ENCODE measurements around the gene MFAP5.

Gene MFAP5, protein sequence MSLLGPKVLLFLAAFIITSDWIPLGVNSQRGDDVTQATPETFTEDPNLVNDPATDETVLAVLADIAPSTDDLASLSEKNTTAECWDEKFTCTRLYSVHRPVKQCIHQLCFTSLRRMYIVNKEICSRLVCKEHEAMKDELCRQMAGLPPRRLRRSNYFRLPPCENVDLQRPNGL

DNA sequence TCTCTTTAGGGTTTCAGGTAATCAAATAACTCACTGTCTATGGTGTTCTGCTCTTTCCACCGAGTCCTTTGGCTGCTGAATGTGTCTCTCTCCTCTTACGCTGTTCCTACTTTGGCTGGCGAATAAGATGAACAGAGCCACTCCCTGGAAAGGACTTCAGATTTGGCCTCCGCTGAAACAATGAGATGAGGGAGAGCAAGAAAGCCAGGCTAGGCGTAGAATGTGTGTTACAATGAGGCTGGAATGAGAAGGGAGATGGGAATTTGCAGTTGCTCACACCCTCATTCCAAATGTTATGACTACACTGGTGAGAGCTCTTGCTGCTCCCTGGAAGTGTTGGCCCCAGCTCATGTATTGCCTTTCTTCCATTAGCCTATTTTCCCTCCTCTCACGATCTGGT is at the start of gene MFAP5:
MFAP5 (minus strand) TSS at position 234 of the 400 bp plus-strand sequence. CDS start 722 bp downstream, outside the sequence.
- DNase-seq (ENCODE audit: low read depth in 2 of 2): no peak

DNA sequence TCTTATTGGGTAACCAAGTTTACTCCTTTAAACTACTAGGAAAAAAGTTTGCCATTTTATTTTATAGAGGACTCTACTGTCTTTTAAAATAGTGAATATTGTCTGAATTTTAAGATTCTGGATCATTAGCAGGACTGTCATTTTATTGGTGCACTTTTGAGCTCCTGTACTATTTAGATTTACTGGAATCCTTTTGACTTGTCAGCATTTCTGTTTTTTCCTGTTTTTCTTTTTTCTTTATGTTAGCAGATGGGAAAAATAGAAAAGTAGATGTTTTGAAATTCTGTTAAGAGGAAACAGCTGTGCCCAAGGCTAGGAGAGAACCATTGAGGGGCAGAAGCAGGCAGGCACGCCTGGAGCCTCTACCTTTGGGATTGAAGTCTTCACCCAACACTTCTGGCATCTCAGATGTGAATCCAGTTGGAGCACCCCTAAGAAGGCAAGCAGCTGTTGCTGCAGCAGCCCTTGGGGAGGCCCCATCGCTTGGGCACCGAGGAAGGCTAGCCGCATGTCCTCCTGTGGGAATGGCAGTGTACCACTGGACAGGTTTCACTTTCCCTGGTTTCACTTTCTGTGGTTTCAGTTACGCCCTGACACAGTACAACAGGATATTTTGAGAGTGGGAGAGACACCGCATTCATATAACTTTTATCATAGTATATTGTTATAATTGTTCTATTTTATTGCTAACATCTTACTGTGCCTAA is 46.7 kb upstream of the MFAP5 start:
- no peak for DNase-seq (ENCODE audit: low read depth in 2 of 2)

DNA sequence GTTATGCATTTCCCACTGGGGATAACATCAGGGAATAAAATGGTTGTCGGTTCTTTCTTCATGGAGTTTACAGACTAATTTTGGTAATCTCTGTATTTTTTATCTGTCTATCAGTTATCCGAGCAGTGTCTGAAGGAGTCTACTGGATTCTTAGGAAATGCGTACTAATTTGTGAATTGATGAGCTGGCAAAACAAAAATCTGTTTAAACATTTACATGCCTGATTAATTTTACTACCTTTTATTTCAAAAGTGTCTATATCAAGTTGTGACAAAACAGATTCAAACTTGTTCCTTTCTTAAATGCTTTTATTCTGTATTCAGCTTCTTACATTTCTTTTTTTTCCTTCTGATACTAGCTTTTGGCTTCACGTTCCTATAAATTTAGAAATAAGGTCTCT is 39.5 kb upstream of the MFAP5 start:
- DNase-seq (ENCODE audit: low read depth in 2 of 2): no peak

DNA sequence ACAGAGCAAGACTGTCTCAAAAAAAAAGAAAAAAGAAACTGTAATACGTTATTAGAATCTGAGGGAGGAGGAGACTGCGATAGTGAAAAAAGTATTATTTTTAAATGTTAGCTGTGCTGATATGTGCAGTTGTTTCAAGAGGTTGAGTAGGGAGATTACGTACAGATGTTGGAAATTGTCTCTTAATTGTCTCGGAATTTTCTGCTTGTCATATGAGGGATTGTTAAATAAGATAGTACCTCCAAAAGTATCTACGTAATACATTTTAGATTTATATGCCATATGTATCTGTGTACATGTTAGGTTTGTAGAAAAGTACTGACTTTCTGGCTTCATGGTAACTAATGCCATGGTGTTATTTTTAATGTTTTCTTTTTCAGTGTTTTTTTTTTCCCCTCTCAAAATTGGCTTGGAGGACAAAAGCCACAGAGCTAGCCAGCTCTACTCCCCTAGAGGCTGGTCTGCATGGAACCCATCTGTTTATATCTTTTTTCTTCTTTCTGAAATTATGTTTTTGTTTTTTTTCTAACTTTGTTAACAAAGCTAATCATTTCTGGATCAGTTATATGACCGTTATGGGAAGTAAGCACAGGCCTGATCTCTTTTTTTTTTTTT is 38.5 kb upstream of the MFAP5 start:
- DNase-seq (ENCODE audit: low read depth in 2 of 2): no peak

DNA sequence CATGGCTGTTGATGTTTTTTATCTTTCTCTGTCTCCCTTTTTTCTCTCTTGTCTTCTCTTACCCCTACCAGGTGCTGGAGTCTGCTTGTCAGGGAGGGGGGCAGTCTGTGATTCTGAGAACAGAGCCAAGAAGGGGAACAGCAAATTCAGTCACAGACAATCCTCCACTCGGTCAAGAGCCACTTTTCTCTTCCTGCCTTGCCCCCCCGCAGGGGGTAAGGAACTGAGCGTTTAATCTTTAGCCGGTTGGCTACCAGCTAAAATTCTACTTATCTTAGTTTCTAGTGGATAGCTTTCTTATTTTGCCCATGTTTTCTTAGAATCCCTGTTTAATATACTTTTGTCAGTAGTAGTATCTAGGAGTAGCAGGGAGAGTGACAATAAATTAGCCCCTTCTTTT is 37.1 kb upstream of the MFAP5 start:
- no peak for DNase-seq (ENCODE audit: low read depth in 2 of 2)

DNA sequence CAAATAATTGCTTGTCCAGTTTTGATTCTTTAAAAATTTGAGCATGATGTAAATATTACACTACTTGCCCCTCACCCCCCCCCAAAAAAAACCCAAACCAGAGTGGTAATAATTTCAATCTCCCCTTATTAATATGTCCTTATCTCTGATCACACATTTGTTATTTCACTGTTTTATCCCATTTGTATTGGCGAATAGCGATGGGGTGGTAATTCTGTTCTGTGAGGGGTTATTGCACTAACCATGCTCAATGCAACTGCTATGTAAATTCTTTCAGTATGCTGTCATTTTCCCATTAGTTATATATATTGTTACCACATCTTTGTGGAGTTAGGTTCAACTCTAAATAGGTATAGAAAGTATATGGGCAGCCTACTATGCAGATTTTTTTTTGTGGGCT is 36.3 kb upstream of the MFAP5 start:
- no peak for DNase-seq (ENCODE audit: low read depth in 2 of 2)

DNA sequence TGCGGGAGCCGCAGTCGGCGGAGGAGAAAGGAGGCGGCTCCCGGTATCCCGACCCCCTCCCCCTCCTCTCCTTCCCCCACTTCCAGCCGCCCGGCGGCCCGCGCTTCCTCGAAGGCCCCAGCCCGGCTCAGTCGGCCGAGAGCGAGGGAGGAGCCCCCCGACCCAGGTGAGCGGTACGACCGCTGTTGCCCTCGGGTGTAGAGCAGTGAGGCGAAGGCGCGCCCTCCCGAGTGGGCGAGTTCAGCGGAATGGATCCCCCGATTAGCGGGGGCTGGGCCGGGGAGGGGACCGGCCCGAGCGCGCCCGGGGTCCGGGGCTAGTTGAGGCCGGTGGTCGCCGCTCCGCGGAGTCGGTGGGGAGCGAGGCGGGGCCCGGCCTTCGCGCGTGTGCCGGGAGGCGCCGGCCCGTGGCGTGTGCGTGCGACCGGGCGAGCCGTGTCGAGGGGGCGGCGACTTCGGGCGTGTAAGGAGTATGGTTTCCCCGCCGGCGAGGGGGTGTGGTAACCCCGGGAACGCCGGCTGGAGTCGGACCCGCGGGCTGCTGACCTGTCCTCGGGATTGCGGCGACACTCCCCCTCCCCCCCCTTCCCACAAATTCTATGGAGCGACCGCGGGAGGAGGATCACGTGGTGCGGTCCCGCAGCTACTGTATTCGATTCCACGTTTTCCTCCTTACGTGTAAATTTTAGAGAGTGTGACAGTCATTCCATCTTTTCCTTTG is 35.7 kb upstream of the MFAP5 start:
- DNase-seq (ENCODE audit: low read depth in 2 of 2): peak in 1 of 2 donors; percentile 33

DNA sequence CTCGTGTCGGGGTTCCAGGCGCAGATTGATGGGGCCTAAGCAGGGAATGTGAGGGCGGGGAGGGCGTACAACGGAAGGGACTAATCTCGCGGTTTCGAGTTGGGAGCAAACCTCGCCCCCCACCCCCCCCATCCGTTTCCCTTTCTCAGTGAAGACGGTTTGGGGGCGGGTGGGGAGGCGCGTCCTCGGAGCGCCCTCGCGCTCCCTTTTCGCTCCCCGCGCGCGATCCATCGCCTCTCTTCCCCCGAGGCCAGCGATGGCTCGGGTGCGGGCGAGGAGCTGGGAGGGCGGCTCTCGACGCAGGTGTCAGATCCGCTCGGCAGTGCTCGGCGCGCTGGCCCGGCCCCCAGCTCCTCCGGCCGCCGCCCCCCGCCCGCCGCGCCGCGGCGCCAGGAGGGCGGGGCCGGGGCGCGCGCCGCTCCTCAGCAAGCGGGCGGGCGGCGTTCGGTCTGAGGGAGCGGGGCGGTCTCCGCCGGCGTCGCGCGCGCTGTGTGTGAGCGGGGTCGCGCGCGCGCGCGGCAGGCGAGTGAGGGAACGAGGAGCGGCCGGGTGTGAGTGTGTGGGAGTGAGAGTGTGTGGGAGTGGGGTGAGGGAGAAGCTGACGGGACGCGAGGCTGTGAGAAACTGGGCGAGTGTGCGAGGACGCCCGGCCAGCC is 35.0 kb upstream of the MFAP5 start, which contains the start of gene RIMKLB:
RIMKLB (plus strand) TSS at position 516 of the 656 bp plus-strand sequence. CDS start 15,876 bp downstream, outside the sequence.
- peak; percentile 75 to 80 for DNase-seq (ENCODE audit: low read depth in 2 of 2)

DNA sequence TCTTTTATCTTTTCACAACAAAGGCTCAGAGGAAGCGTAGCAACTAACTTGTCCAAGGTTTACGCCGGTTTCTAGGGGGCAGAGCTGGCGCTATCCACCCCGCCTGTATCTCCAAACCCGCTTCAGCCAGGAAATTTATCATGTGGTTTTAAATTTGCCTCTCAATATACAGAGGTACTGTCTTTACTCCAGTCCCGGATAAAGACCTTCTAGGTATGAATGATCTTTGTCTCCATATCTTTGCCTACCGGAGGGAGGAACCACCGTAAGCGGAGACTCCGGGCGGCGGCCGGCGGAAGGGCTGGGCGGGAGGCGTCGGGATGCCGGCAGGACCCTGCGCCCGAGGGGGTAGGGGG is 34.5 kb upstream of the MFAP5 start:
- DNase-seq (ENCODE audit: low read depth in 2 of 2): peak in 1 of 2 donors; percentile 2

DNA sequence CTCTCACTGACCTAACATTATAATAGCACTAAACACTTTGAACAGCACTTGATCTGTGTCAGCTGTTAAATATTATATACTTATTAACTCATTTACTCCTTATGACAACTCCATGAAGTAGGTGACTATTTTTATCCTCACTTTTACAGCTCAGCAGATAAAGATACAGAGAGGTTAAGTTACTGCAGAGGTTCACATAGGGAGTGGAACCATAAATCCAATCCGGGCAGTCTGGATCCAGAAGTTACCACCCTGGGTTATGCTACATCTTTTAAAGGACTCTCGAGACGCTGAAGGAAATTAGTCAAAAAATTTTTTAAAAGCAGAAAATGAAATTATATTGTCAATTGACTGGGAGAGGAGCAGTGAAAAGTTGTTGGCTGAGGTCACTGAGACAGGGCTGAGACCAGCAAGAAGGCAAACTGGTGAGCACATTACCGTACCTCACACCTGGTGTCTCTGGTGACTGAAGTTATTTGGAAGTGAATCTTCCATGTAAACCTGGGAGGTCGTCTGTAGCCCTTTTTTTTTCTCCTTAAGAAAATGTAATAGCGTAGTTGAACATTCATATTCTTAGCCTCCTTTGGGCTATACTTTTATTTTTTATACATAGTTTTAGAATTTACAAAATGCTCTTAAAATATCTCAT is 33.9 kb upstream of the MFAP5 start:
- no peak for DNase-seq (ENCODE audit: low read depth in 2 of 2)

DNA sequence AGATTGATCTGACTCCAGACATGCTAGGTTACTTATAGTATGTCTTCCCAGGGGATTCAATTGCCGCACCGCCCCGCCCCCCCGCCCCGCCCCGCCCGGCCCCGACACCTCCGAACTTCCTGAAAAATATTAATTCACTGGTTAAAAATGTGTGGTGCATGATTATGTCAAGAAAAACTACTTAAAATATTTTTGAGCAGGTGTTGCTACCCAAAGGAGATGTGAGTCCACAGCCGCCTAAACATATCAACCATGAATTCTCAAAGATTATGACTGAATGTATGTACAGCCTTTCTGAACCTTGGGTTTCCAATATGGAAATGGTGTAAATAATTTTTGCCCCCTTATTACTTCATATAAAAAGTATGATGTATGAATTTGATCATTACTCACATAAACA is 32.5 kb upstream of the MFAP5 start:
- no peak for DNase-seq (ENCODE audit: low read depth in 2 of 2)

DNA sequence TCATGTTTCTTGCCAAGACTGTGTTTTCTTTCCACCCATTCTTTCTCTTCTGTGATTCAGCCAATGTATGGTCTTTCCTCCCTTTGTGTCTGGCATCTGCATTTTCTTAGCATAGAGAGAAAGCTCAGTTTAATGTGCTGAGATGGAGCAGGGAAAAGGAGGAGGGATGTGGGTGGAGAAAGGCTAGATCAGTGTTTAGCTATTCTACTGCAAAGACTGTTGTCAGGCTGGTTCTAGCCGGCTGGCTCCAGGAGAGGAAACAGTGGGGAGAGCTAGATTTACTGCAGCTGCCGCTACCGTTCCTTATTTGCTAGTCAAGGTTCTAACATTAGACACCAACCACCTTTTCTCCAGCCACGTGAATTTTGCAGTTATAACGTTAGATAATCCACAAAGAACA is 29.9 kb upstream of the MFAP5 start:
- no peak for DNase-seq (ENCODE audit: low read depth in 2 of 2)

DNA sequence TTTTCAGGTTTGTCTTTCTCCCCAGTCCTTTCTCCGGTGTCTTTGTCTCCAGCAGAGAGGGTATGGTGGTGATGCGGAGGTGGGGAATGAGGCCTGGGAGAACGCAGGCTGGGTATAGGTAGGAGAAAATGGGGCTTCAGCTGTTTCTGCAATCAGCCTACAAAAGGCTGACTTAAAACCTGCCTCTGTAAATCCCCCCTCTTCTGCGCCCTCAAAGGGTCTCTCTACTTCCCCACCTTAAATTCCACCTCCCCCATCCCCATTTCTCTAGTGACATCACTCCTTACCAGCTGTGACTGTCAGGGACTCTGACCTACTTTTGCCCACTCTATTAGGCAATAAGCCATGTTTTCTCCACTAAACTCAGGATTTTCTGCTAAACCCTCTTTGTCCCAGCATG is 27.1 kb upstream of the MFAP5 start:
- no peak for DNase-seq (ENCODE audit: low read depth in 2 of 2)

DNA sequence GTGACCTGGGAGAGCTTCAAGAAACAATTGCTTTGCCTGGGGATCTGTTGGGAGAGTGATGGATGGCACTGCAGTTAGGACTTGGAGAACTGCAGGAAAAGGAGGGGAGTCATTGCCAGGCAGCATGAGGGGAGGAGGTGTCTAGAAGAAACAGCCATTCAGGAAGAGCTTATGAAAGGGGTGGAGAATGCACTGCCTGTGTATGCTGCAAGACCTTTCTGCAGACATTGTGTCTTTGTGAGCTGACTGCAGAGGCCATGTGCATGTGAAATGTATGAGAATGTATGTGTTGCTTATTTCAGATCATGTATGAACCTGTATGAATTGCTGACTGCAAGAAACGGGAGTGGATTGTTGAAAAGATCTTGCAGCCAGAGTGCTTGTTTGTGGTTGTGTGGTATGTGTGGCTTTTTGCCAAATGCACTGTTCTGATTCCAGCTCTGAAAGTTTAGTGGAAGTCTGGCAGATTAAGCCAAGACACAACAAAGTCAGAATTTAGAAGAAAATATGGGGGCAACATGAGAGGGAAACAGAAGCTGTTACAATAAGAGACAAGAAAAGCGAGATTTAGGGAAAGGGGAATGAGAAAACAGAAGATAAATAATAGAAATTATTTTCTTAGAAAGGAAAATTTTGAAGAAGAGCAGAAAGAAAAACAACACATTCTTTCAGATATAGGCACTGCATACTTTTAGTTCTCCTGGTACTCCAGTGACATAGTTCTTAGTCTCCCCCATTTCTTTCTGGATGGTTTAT is 25.4 kb upstream of the MFAP5 start:
- no peak for DNase-seq (ENCODE audit: low read depth in 2 of 2)

DNA sequence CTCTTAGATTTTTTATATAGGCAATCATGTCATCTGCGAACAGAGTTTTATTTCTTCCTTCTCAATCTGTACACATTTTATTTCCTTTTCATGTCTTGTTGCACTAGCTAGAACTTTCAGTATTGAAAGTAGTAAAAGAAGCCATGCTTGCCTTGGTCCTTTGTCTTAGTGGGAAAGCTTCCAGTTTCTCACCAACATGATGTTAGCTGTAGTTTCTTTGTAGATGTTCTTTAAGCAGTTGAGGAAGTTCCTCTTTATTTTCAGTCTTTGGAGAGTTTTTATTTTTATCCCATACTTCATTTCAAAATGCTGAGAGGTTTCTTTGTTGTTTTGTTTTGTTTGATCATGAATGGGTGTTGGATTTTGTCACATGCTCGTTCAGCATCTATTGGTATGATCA is 22.4 kb upstream of the MFAP5 start:
- DNase-seq (ENCODE audit: low read depth in 2 of 2): no peak

DNA sequence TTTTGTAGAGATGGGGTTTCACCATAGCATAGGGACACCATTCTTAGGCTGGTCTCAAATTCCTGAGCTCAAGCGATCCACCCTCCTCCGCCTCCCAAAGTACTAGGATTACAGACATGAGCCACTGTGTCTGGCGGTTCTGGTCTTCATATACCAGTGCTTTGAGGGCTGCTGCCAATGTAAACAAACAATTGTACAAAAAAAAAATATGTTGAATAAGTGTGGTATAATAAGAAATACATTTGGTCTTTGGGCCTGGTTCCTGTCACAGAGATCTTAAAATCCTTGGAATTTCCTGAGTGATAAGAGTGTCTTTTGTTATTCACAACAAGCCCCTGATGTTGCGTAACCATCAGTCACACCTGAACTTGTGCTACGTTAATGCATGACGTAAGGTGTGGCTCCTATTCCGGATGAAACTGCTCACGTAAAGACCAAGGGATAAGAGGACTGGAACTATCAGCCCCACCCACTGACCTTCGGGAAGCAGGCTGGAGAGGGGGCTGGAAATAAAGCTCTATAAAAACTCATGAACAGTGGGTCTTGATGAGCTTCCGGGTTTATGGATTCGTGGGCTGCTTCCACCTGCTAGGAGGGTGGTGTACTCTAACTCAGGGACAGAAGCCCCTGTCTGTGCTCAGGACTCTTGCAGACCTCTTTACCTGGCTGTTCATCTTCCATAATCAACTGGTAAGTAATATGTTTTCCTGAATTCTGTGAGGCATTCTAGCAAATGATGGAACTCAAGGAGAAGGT is 18.7 kb upstream of the MFAP5 start:
- no peak for DNase-seq (ENCODE audit: low read depth in 2 of 2)

DNA sequence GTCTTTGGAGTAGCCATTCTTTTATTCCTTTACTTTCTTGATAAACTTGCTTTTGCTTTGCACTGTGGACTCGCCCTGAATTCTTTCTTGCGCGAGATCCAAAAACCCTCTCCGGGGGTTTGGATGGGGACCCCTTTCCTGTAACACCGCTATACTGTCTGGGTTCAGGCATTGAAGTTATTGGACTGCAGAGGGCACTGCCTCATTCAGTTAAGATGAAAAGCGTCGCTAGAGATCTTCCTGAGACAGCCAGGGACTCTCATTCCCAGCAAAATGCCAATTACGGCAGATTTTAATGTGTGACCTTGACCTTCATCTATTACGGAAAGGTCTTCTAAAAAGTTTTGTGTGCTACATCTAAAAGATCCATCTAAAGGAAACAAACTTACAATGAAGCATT is 17.9 kb upstream of the MFAP5 start:
- DNase-seq (ENCODE audit: low read depth in 2 of 2): no peak

DNA sequence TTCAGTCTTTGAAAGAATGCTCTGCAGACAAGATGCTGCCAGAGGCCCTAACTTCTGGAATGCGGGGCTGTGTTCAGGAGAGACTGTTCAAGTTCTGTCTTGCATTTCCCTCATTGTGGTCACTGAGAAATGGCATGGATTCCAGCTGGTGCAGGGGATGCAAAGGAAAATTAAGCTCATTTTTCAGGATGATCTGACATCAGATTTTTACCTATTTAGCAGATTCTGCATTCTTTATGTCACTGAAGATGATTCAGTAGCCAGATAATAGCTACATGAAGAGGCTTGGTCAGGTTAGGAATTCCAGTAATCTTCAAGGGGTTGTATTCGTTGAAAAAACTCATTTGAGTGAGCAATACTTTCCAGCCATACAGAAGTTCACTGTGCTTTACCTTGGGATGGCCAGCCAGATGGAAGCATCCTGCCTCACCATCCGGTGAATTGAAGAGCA is 16.1 kb upstream of the MFAP5 start:
- no peak for DNase-seq (ENCODE audit: low read depth in 2 of 2)

DNA sequence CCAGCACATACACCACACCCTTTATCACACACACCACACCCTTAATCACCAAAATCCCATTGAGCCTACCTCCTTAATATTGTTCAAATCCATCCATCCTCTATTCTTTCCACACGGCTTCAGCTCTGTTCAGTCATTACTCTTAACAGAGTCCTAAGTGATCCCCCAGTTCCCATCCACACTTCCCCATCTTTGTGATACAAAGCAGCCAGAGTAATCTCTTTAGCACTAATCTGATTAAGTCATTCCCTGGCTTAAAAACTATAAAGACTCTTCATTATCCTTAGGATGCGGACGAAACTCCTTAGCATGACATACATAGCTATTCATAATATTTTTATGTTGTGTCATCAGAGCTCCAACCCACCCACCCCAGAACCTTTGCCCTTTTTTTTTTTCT is 14.7 kb upstream of the MFAP5 start:
- no peak for DNase-seq (ENCODE audit: low read depth in 2 of 2)

DNA sequence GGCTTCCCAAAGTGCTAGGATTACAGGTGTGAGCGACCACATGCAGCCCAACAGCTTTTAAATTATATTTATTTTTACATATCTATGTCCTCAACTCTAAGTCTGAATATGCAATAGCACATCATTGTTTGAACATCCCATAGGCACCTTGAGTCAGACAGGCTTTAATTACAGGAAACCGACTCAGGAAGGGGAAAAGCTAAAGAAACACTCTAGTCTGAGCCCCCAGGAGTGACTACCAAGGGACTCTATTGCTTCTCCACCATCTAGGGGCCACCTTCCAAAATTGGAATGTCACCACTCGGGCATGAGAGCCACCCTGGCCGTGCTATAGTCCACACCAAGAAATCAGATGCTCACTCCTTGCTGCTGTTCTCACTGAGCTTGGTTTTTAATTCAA is 14.0 kb upstream of the MFAP5 start:
- DNase-seq (ENCODE audit: low read depth in 2 of 2): no peak

All from stimulated activated CD8-positive, alpha-beta memory T cell treated with anti-CD3 and anti-CD28 coated beads, Interleukin-15, amount 100 ng/mL, for 4 hours (primary cell).